GM12874 (cell line): ENCODE measurements around the gene AIRE.

Experiments
- TF ChIP-seq, protein P1 (sequence below): IDR thresholded peaks from 2 replicates; pipeline ENCODE4 v1.5.1; 2011; ENCODE audit warnings: low read depth, mild to moderate bottlenecking, control low read depth, low read length, moderate library complexity; ENCODE audit not compliant: insufficient read depth

The AIRE gene

DNA sequence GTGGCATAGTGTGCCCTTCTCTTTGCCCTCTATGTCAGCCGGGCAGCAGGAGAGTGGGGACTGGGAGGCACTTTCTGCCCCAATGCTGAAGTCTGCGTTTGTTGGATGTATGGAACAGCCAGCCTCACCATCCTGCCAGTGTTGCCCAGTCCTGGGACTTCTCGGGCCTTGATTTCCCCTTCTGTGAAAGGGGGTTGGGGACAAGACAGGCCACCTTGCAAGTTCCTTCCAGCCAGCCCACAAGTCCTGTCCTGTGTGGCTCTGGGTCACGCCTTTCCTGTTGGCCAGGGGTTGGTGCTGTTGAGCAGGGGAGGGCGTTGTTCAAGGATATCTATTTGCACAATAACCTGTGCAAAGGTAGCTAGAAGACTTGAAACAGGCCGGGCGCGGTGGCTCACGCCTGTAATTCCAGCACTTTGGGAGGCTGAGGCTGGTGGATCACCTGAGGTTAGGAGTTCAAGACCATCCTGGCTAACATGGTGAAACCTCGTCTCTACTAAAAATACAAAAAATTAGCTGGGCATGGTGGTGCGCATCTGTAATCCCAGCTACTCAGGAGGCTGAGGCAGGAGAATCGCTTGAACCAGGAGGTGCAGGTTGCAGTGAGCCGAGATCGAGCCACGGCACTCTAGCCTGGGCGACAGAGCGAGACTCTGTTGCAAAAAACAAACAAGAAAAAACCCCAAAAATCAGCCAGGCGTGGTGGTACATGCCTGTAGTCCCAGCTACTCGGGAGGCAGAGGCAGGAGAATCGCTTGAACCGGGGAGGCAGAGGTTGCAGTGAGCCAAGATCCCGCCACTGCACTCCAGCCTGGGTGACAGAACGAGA is 17.1 kb downstream of the AIRE start:
- TF ChIP-seq, protein P1, sequence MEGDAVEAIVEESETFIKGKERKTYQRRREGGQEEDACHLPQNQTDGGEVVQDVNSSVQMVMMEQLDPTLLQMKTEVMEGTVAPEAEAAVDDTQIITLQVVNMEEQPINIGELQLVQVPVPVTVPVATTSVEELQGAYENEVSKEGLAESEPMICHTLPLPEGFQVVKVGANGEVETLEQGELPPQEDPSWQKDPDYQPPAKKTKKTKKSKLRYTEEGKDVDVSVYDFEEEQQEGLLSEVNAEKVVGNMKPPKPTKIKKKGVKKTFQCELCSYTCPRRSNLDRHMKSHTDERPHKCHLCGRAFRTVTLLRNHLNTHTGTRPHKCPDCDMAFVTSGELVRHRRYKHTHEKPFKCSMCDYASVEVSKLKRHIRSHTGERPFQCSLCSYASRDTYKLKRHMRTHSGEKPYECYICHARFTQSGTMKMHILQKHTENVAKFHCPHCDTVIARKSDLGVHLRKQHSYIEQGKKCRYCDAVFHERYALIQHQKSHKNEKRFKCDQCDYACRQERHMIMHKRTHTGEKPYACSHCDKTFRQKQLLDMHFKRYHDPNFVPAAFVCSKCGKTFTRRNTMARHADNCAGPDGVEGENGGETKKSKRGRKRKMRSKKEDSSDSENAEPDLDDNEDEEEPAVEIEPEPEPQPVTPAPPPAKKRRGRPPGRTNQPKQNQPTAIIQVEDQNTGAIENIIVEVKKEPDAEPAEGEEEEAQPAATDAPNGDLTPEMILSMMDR = peak; percentile 34; the same call in 1 of the 2 replicates

DNA sequence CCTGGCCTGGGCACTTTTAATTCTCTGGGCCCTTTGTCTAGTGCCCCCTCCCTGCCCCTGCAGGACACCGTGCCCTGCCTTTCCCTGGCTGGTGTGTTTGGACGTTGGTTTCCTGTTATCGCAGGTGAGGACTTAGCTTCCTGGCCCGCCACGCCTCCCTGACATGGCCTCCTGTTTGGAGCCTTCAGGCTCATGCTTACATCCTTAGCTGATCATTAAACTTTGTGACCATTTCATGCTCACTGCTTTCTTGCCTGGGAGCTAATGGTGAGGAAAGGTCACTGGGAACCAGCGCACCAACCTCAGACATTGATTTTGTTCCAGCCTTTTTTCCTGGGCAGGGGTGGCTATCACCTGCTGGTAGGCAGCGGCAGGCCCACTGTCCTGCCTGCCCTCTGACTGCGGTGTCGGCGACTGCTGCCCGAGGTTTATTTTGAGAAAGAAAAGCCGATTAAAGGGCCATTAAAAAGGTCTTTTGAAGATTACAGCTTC is 17.9 kb downstream of the AIRE start:
- TF ChIP-seq, protein P1 = no peak

DNA sequence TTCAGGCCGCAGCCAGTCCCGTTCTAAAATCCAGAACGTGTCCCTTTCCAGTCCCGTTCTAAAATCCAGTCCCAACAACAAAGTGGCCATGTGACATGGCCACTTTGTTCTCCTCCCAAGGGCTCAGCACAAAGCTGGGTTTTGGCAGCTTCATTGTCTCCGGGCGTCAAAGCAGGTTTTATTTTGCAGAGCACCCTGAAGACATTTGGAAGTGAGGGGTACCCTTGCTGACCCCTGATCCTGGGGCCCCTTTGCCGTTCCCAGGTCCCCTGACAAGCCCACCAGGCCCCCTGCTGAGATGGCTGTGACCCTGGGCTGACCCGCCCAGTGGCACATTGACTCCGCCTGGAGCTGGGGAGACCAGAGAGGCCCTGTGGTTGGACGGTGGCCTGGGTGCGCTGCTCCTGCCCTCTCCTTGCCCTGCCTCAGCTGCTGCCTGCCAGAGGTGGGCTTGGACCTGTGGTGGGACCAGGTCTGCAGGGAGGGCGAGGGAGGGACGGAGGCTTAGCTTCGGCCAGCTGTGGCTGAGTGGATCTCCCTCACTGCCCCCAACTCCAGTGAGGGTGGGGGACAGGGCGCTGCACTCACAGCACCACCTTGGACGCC is 18.4 kb downstream of the AIRE start:
- TF ChIP-seq, protein P1 = no peak

DNA sequence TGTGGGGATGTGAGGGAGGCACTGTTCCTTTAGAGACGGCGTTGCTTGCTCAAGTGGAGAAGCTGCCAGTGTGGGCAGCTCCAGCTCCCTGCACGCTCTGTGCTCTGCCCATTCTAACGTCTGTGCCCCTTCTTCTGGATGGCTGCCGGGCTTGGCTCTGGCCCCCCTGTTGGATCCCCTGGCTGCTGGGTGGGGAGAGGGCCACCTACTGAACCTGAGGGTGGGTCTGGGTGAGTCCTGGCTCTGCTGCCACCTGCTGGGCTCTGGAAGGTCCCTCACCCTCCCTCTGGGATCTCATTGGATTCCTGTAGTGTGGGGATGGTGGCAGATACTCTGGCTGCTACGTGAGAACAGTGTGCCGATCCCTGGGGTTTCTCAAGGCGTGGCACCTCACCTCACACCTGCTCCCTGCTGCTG is 19.2 kb downstream of the AIRE start:
- TF ChIP-seq, protein P1 = peak; percentile 68

DNA sequence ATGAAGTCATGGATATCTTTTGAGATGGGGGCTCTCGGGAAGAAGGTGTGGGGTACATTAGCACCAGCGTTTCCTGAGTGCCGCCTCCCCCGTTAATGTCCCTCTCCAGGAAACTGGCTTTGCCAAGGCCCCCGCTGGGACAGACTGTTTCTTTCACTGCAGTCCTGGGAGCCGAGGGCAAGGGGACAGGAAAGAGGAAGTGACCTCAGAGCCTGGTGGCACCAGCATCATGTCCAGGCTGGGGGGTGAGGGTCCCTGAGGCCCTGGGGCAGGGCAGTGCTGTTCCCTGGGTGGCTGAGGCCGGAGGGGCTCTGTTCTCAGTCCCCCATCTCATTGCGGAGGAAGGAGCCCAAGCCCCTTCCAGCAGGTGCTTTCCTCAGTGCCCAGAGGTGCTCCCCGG is 20.0 kb downstream of the AIRE start:
- TF ChIP-seq, protein P1 = no peak

DNA sequence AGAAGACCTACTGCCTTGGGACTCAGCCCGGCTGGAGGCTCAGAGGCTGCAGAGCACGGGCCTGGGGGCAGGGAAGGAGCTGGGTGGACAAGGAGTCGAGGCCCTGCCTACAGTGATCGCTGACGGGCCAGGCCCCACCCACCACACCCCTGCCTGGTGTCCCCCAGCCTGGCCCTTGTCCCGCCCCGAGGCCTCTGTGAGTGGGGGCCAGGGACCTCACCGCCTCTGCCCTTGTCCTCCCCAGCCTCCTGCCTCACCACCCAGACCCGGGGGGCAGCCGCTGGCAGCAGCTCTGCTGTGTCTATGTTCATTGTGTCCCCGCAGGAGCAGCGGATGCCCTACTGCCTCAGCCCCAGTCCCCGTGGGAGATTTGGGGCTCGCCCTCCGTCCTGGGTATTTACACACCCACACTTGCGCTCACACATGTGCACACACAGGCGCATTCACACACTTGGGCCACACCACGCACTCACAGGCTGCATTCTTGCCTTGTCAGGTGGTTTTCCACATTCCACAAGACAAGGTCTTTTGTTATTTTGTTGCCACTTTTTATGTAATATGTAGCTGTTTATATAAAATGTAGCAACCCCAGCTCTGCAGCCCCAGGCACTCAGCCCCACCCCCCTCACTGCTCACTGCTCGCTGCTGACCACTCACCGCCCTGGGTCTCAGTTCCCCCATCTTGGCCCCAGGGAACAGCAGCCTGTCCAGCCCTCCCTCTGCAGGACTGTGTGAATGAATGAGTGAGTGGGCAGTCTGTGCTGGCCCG is 21.4 kb downstream of the AIRE start:
- TF ChIP-seq, protein P1 = no peak
